Measurements from ENCODE around the gene ANO3. TPM values are rescaled to one million over a fixed set of nuclear protein-coding genes. Genes with fewer than 3 reads are reported as not detected.
"Not testable (repeated sequence)": the region's sequence is repeated elsewhere in the genome, so short reads cannot be mapped to it uniquely, and the experiment has no call there.

Gene ANO3
- total RNA-seq, 1 donor from 2014 or later, result not detected

GRCh38 chr11:26607725-26608506 is 276.0 kb downstream of the ANO3 start:
- intact Hi-C loops (cut with DNase I), result no loop called here
- no peak for DNase-seq (ENCODE audit: low spot score)

- no peak for DNase-seq (ENCODE audit: low spot score)
- intact Hi-C loops (cut with DNase I), result no loop called here
Measured at GRCh38 chr11:26608507-26609146, 276.7 kb downstream of the ANO3 start.

GRCh38 chr11:26613759-26614158 is 281.8 kb downstream of the ANO3 start:
- intact Hi-C loops (cut with DNase I), result no loop called here
- DNase-seq (ENCODE audit: low spot score), result no peak

- intact Hi-C loops (cut with DNase I), result no loop called here
- DNase-seq (ENCODE audit: low spot score), result no peak
Measured at GRCh38 chr11:26618441-26618840, 286.5 kb downstream of the ANO3 start.

GRCh38 chr11:26620282-26621045 is 288.5 kb downstream of the ANO3 start:
- intact Hi-C loops (cut with DNase I), result no loop called here
- no peak for DNase-seq (ENCODE audit: low spot score)

GRCh38 chr11:26621132-26621531 is 289.2 kb downstream of the ANO3 start:
- intact Hi-C loops (cut with DNase I), result no loop called here
- no peak for DNase-seq (ENCODE audit: low spot score)

- DNase-seq (ENCODE audit: low spot score), result no peak
- intact Hi-C loops (cut with DNase I), result no loop called here
Measured at GRCh38 chr11:26622181-26622580, 290.3 kb downstream of the ANO3 start.

GRCh38 chr11:26623076-26623659 is 291.2 kb downstream of the ANO3 start:
- intact Hi-C loops (cut with DNase I), result no loop called here
- DNase-seq (ENCODE audit: low spot score), result no peak

GRCh38 chr11:26626346-26626745 is 294.4 kb downstream of the ANO3 start:
- DNase-seq (ENCODE audit: low spot score), result no peak
- intact Hi-C loops (cut with DNase I), result no loop called here

GRCh38 chr11:26632691-26633159 is 300.8 kb downstream of the ANO3 start:
- intact Hi-C loops (cut with DNase I), result no loop called here
- no peak for DNase-seq (ENCODE audit: low spot score)

GRCh38 chr11:26643314-26643713 is 311.4 kb downstream of the ANO3 start:
- DNase-seq (ENCODE audit: low spot score); intact Hi-C loops (cut with DNase I): not testable (repeated sequence)

GRCh38 chr11:26649884-26650283 is 318.0 kb downstream of the ANO3 start:
- DNase-seq (ENCODE audit: low spot score), result no peak

GRCh38 chr11:26651916-26652315 is 320.0 kb downstream of the ANO3 start:
- no peak for DNase-seq (ENCODE audit: low spot score)
- intact Hi-C loops (cut with DNase I), result loop anchor here (5.0 kb wide), 1 partner anchor 355 kb away; no protein-coding TSS in a partner anchor

More at GRCh38 chr11:26649884-26650283, 318.0 kb downstream of the ANO3 start:
- intact Hi-C loops (cut with DNase I), result loop anchor here (5.0 kb wide), 1 partner anchor 353 kb away; no protein-coding TSS in a partner anchor

GRCh38 chr11:26655287-26655686 is 323.4 kb downstream of the ANO3 start:
- no peak for DNase-seq (ENCODE audit: low spot score)
- intact Hi-C loops (cut with DNase I), result no loop called here

- no peak for DNase-seq (ENCODE audit: low spot score)
- intact Hi-C loops (cut with DNase I), result no loop called here
Measured at GRCh38 chr11:26662916-26663315, 331.0 kb downstream of the ANO3 start.

GRCh38 chr11:26665036-26665435 is 333.1 kb downstream of the ANO3 start:
- intact Hi-C loops (cut with DNase I), result no loop called here
- DNase-seq (ENCODE audit: low spot score), result no peak

- no peak for DNase-seq (ENCODE audit: low spot score)
- intact Hi-C loops (cut with DNase I), result no loop called here
Measured at GRCh38 chr11:26665946-26666345, 334.0 kb downstream of the ANO3 start.

- DNase-seq (ENCODE audit: low spot score), result no peak
- intact Hi-C loops (cut with DNase I), result no loop called here
Measured at GRCh38 chr11:26675233-26675928, 343.5 kb downstream of the ANO3 start.

- DNase-seq (ENCODE audit: low spot score), result no peak
- intact Hi-C loops (cut with DNase I), result no loop called here
Measured at GRCh38 chr11:26676641-26677040, 344.7 kb downstream of the ANO3 start.

Data from cardiac septum (tissue), 1 donor.